Skeletal muscle tissue (tissue), 4 donors: ENCODE data around the gene DUOX1. TPM values are rescaled to one million over a fixed set of nuclear protein-coding genes. Genes with fewer than 3 reads are reported as not detected.

Experiments
- H3K27ac ChIP-seq: one replicate; pipeline ENCODE4 v1.7.0; 2013; ENCODE audit warnings: mild to moderate bottlenecking, low read depth, low read length, inconsistent platforms
- H3K27me3 ChIP-seq, 3 donors: one replicate each; pipeline ENCODE4 v1.7.0; 2013; ENCODE audit warnings: low read length in 3 of 3; ENCODE audit not compliant: control insufficient read depth in 3 of 3, insufficient read depth in 3 of 3
- H3K36me3 ChIP-seq, 3 donors: one replicate each; pipeline ENCODE4 v1.7.0; 2013; ENCODE audit warnings: low read length in 3 of 3; ENCODE audit not compliant: control insufficient read depth in 3 of 3, insufficient read depth in 3 of 3
- H3K4me1 ChIP-seq, 3 donors: one replicate each; pipeline ENCODE4 v1.7.0; 2013; ENCODE audit warnings: low read length in 3 of 3, mild to moderate bottlenecking in 3 of 3; ENCODE audit not compliant: control insufficient read depth in 3 of 3, insufficient read depth in 3 of 3
- H3K4me3 ChIP-seq, 3 donors: one replicate each; pipeline ENCODE4 v1.7.0; 2013; ENCODE audit warnings: low read length in 3 of 3
- H3K9ac ChIP-seq, 3 donors: one replicate each; pipeline ENCODE4 v1.7.0; 2013; ENCODE audit warnings: low read length in 3 of 3, mild to moderate bottlenecking in 3 of 3, moderate library complexity in 2 of 3, low read depth in 1 of 3
- H3K9me3 ChIP-seq, 3 donors: one replicate each; pipeline ENCODE4 v1.7.0; 2013; ENCODE audit warnings: low read length in 3 of 3; ENCODE audit not compliant: control insufficient read depth in 3 of 3
- total RNA-seq: library from RNA; depleted of rRNA; stranded (reverse); fragments of >200 nt; gene quantifications from one replicate; pipeline ENCODE4 v1.2.3, GENCODE V29; 2014
- donor health status: Osteomylitis.

Gene DUOX1
- total RNA-seq, 1 donor from 2014 or later: under 0.01 TPM

DNA sequence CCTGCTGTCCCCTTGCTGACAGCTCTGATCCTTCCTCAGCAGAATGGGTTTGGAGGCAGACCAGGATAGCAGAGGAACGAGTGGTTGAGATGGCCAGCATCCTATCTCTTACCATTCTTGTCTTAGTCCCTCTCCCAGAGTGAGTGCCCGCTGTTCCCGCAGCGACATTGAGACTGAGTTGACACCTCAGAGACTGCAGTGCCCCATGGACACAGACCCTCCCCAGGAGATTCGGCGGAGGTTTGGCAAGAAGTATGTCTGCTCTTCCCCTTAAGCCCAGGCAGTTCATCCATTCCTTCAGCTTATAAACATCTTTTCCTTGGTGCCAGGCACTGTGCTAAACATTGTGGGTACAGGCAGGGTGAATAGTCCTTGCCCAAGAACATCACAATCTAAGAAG, 21.2 kb downstream of the DUOX1 start:
- Histone ChIP-seq H3K9ac (no peak overlapping the region), H3K9me3 (no peaks in the 10 kb centered on the region), H3K27ac (no peak overlapping the region), H3K27me3 (no peaks in the 10 kb centered on the region), H3K36me3 (no peaks in the 10 kb centered on the region), H3K4me1 (no peaks in the 10 kb centered on the region), H3K4me3 (no peak overlapping the region)

- H3K4me3 ChIP-seq: no peak overlapping the region
These were observed 22.4 kb downstream of the DUOX1 start for GRCh38 chr15:45151998-45152828.

GRCh38 chr15:45155739-45156138, 25.9 kb downstream of the DUOX1 start:
- H3K27ac ChIP-seq: no peak overlapping the region
- no peak overlapping the region for H3K4me3 ChIP-seq
- H3K9ac ChIP-seq: no peak overlapping the region
- H3K9me3 ChIP-seq: no peaks in the 10 kb centered on the region
- H3K27me3 ChIP-seq: no peaks in the 10 kb centered on the region
- H3K36me3 ChIP-seq: no peaks in the 10 kb centered on the region
- no peaks in the 10 kb centered on the region for H3K4me1 ChIP-seq

More at GRCh38 chr15:45151998-45152828, 22.4 kb downstream of the DUOX1 start:
- no peak overlapping the region for H3K27ac ChIP-seq
- no peak overlapping the region for H3K9ac ChIP-seq
- no peaks in the 10 kb centered on the region for H3K4me1 ChIP-seq
- no peaks in the 10 kb centered on the region for H3K27me3 ChIP-seq
- no peaks in the 10 kb centered on the region for H3K9me3 ChIP-seq
- H3K36me3 ChIP-seq: no peaks in the 10 kb centered on the region

DNA sequence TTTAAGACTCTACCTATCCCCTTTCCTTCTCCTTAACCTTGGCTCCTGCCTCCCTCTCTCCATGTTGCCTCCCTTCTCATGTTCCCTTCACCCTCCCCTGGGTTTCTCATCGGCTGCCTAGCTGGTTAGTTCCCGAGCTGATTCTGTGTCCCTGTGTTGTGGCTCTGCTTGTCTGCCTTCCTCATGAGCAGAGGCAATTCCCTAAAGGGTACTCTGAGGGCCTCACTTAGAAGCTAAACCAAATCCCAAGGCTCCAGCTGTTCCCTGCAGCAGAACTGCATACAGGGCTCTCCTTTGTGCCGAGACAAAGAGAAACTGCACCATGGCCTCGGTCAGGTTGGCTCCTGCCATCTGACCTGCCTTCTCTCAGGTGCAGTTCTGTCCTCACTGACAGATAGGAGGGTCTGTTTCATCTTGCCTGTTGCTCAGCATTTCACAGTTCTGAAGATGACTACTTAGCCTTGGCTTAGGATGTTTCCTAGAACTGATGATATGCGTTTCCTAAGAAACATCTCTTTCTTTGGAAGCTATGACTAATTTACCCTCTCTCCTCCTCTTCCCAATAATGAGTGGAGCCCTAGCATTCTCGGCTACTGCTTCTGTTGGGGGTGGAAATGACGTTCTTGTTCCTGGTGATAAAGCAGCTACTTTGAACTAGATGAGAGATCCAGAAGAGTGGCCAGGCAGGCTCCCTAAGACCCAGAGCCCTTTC, 27.1 kb downstream of the DUOX1 start:
- no peak overlapping the region for H3K27ac ChIP-seq

DNA sequence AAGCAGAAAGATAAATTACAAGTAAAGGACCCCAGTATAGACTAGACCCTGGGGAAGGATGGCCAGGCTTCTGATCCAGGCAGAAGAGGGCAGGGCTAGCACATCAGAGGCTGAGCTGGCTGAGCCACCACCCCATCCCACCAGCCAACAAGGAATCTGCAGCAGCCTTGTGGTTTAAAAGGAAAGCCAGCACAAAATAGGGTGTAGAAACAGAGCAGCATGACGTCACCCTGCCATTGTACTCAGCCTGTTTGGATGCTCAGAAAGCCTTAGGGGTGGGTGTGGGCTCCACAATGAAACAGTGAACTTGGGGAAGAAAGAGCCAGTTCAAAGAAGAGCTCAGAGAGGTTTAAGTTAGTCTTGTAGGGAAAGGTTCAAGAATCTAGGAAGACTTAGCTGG, 28.2 kb downstream of the DUOX1 start:
- no peak overlapping the region for H3K9ac ChIP-seq
- H3K4me3 ChIP-seq: no peak overlapping the region
- peaks cover 0 to 4% (median 3%) of the 10 kb centered on the region in 3 donors for H3K4me1 ChIP-seq
- no peaks in the 10 kb centered on the region for H3K27me3 ChIP-seq
- H3K9me3 ChIP-seq: no peaks in the 10 kb centered on the region
- H3K36me3 ChIP-seq: no peaks in the 10 kb centered on the region
- no peak overlapping the region for H3K27ac ChIP-seq

More for the DNA sequence above, 27.1 kb downstream of the DUOX1 start:
- Histone ChIP-seq H3K9me3 (no peaks in the 10 kb centered on the region), H3K9ac (no peak overlapping the region), H3K27me3 (no peaks in the 10 kb centered on the region), H3K4me3 (no peak overlapping the region), H3K36me3 (no peaks in the 10 kb centered on the region), H3K4me1 (no peaks in the 10 kb centered on the region)

DNA sequence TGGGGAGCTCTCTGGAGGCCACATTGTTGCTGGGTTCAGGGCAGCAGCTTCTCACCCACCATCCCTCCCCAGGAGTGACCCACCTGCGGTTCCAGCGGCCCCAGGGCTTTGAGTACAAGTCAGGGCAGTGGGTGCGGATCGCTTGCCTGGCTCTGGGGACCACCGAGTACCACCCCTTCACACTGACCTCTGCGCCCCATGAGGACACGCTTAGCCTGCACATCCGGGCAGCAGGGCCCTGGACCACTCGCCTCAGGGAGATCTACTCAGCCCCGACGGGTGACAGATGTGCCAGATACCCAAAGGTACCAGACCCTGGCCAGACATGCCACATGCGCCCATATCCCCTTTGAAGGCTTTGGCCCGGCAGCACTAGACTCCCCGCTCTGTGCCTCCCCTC, 31.9 kb downstream of the DUOX1 start:
- no peak overlapping the region for H3K9ac ChIP-seq
- H3K27ac ChIP-seq: no peak overlapping the region
- H3K4me3 ChIP-seq: no peak overlapping the region
- no peaks in the 10 kb centered on the region for H3K27me3 ChIP-seq
- H3K36me3 ChIP-seq: no peaks in the 10 kb centered on the region
- peaks cover 0 to 17% (median 3%) of the 10 kb centered on the region in 3 donors for H3K4me1 ChIP-seq
- H3K9me3 ChIP-seq: no peaks in the 10 kb centered on the region

DNA sequence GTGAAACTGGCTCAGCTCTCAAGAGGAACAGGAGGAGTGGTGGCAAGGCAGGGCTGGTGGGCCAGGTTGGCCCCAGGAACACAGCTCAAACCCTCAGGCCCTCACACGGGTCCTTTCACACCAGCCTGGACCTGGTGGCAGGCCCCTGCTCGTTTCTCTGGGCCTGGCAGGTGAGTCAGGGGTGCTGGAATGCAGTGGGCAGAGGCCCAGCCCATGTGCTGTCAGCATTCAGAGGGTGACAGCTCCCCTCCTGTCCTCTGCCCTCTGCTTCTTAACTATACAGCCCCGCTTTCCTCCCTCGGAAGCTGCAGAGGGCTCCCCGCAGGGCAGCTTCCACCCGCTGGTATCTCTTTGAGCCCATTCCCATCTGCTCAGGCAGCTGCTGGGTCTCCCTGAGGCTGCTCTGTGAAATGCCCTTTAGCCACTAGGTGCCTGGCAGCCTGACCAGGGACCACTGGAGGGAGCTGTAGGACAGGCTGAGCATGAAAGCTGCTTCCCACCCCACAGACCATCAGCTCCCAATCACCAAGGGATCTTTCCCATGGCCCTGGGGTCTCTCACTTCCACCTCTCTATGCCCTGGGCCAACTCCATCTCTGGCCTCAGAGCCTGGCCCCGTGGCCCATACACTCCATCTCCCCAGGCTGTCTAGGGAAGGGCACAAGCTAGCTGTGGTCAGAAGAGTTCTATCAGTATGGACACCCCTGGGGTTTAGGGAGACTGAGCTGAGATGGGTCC, 33.1 kb downstream of the DUOX1 start:
- Histone ChIP-seq H3K36me3 (no peaks in the 10 kb centered on the region), H3K27ac (no peak overlapping the region), H3K9me3 (no peaks in the 10 kb centered on the region), H3K4me3 (no peak overlapping the region), H3K9ac (peak overlapping the region in 1 of 3 donors; percentile 25), H3K4me1 (peaks cover 5 to 22% (median 7%) of the 10 kb centered on the region in 3 donors), H3K27me3 (no peaks in the 10 kb centered on the region)

GRCh38 chr15:45163508-45163856, 33.7 kb downstream of the DUOX1 start:
- Histone ChIP-seq H3K4me1 (peaks cover 5 to 22% (median 8%) of the 10 kb centered on the region in 3 donors), H3K27me3 (no peaks in the 10 kb centered on the region), H3K36me3 (no peaks in the 10 kb centered on the region), H3K27ac (no peak overlapping the region), H3K4me3 (no peak overlapping the region), H3K9ac (no peak overlapping the region), H3K9me3 (no peaks in the 10 kb centered on the region)

DNA sequence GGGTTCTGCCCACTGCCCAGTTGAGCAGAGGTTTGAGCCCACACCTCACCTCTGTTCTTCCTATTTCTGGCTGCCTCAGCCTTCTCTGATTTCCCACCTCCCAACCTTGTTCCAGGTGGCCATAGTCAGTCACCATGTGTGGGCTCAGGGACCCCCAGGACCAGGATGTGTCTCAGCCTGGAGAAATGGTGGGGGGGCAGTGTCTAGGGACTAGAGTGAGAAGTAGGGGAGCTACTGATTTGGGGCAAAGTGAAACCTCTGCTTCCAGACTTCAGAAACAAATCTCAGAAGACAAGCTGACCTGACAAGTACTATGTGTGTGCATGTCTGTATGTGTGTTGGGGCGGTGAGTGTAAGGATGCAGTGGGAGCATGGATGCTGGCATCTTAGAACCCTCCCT, 35.1 kb downstream of the DUOX1 start:
- no peaks in the 10 kb centered on the region for H3K9me3 ChIP-seq
- H3K9ac ChIP-seq: peak overlapping the region in 1 of 3 donors; percentile 45
- no peaks in the 10 kb centered on the region for H3K36me3 ChIP-seq
- no peak overlapping the region for H3K4me3 ChIP-seq
- peaks cover 5 to 22% (median 8%) of the 10 kb centered on the region in 3 donors for H3K4me1 ChIP-seq
- no peak overlapping the region for H3K27ac ChIP-seq
- H3K27me3 ChIP-seq: no peaks in the 10 kb centered on the region
